Measurements from ENCODE around the gene TIMP3.

TIMP3 gene

GRCh38 chr22:32830957-32831356, 29.5 kb downstream of the TIMP3 start:
- DNase-seq, result no peak

DNA sequence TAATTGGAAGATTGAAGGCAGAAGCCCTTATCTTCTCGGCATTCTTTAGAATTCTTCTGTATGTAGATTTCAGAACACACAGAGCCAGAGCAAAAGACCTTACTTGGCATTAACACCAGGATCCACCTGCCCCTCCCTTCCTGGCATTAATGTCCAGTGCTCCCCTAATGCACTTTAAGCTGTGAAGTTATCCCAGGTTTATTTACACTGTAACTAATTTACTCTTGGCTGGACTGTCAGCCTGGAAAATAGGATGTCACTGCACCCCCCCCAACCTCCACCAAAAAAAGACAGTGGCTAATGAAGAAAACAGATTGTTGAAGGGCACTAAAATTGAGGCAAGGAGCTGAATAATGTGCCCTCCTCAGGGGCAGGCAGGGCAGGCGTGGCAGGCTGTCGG, 30.1 kb downstream of the TIMP3 start:
- no peak for DNase-seq

DNA sequence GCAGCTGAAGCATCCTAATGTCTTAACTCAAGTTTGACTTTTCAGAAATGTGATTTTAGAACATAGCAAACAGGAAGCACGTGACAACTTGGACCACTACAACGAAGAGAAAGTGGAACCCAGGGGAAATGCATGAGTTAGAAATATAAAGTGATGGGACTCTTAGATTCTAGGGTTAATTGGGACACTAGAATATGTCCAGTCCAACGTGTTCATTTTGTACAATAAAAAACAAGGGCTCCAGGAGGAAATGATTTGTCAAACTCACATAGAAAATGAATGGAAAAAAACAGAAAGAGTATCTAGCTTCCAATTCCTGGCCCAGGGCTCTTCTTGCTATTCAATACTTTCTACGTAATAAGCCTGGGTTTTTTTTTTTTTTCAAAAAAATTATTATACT, 30.7 kb downstream of the TIMP3 start:
- DNase-seq, result no peak

GRCh38 chr22:32836280-32837123, 35.0 kb downstream of the TIMP3 start:
- DNase-seq, result no peak

DNA sequence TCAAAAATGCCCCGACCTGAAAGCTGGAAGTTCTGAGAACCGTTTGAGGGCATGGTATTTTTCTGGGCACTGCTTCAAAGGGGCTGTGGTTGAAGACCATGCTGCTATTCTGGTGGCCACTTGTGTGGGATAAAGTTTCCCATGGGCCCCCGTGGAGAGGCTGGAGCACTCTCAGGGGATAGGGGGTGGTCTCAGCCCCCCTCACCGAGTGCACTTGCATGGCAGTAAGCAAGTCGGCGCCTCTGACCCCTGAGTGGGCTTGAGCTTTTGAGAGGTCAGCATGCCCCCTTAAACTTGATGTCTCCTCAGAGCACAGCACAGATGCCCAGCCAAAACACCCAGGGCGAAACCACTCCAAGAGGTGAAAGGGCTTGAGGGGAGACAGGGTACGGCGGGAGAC, 35.6 kb downstream of the TIMP3 start:
- DNase-seq, result no peak

- no peak for DNase-seq
Observed at GRCh38 chr22:32837803-32838202, 36.3 kb downstream of the TIMP3 start.

DNA sequence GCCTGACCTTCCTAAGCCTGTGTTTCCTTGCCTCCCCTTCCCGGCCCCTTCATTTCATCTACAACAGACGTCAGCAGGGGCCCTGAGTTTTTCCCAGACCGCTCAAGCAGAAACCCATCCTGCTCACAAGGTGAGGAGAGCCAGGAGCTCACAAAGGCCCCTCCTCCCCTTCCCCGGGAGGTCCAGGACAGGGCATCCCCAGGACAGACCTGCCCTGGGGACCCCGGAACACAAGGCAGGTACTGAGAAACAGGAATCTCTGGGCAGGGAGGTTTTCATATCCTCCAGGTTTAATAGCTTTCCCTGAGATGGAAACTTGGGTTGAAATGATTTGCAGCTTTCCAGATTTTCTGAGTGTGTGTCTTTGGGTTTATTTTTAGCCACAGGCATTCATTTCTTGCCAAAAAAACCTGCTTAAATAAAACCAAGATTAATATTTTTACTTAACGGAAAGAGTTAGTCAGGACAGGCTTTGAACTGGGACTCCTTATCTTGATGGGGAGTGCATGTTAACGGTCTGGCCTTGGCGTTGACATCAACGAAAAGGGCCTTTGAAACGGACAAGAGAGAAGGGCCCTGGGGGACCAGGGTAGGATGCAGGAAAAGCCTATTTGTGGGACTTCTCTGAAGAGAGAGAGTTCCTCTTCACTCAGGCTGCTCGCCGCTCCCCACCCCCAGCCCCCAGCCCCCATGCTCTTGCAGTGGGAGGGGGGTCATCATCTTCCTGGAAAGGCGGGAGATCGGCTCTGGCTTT, 38.5 kb downstream of the TIMP3 start:
- DNase-seq, result no peak

- no peak for DNase-seq
Observed at GRCh38 chr22:32841175-32841574, 39.7 kb downstream of the TIMP3 start.

GRCh38 chr22:32842486-32842885, 41.0 kb downstream of the TIMP3 start:
- DNase-seq, result no peak

DNA sequence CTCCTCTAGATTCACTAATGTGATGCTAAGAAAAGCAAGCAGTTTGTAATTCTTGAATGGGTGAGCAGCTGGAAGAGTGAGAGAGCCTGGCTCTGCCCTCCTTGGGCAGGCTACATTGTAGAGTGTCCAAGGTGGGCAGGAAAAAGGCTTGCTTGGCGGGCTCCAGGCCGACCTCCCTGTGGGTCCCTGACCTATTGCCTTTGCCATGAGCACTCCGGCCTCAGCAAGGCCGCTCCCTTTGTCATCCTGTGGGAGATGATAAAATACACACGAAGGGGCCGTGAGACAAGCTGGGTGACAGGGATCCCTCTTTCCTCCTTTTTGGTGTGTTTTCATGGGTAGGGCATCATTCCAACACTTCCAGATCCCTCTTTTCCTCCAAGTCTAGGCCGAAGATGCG, 41.8 kb downstream of the TIMP3 start:
- no peak for DNase-seq

DNA sequence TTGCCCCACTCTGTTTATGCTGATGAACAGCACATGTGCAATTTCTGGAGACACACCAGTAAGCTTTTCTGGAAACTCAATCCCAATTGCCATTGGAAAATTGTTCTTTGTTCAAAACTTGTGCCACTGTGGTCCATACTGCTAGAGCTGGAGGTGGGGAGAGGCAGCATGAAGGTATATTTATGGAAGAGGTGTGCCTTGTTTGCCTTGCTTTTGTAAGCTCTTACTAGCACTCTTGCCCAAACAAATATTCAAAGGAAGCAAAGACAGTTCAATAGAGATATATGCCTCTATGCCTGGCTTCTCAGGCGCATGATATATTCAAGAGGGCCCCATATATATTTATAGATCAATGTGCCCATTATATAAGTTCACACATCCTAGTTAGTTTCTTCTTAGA, 42.7 kb downstream of the TIMP3 start:
- DNase-seq, result no peak

- no peak for DNase-seq
Observed at GRCh38 chr22:32846780-32847491, 45.4 kb downstream of the TIMP3 start.

GRCh38 chr22:32848226-32848625, 46.7 kb downstream of the TIMP3 start:
- DNase-seq, result no peak

DNA sequence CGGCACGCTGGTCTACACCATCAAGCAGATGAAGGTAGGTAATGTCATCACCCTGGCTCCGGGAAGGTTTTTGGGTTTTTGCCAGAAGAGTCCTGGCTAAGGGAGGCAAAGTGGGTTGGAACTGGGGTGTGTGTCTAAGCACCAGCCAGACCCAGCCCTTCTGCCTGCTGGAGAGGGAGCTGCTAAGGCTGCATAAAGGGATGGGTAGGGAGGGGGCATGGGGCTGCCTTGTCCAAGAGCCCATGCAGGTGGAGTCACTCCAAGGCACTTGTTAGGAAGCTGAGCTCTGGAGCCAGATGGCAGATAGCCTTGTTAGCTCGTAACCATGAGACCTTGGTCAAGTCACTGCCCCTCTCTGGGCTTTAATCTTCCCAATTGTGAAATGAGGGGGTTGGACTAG, 48.0 kb downstream of the TIMP3 start:
- DNase-seq, result no peak

GRCh38 chr22:32850157-32850556, 48.7 kb downstream of the TIMP3 start:
- DNase-seq, result no peak

DNA sequence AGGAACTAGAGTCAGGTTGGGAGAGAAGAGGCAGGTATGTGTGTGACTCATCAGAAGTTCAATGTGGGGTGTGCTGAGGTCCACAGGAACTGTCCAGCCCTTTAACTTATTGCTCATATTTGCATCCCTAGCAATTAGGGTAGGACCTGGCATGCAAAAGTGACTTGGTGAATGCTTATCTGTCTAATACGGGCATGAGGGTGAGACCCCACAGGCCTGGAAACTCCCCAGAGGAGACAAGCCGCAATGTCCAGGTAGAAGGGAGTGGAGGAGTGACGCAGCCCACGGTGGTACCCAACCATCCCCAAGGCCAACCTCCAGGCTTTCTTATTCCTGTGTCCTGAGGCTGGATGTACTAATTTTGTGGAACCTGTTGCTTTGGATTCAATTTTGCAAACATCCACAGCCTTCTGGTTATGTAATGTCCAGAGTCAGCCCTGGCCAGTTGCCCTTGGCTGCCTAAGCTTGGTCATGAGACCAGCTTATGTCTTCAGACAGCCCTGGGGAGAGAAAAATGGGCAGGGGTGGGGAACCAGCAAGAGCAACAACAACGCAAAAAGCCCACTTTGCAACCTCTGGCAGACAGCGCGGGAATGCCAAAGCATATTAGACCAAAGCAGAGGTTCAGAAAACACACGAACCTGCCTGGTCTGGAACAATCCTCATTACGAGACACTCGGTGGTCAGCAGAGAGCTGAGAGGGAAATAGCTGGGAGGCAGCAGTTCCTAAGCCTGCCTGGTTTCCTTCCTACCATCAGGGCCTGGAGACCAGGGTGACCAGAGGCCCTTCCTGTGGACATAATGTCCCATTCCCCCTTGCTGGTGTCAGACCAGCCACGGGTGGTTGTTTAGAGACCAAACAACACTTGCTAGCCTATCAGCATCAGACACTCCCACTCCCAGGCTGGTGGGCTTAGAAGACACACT, 49.3 kb downstream of the TIMP3 start:
- peak; percentile 75 for DNase-seq

GRCh38 chr22:32852395-32853251, 51.1 kb downstream of the TIMP3 start:
- DNase-seq, result no peak

GRCh38 chr22:32853662-32854061, 52.2 kb downstream of the TIMP3 start:
- DNase-seq, result no peak

DNA sequence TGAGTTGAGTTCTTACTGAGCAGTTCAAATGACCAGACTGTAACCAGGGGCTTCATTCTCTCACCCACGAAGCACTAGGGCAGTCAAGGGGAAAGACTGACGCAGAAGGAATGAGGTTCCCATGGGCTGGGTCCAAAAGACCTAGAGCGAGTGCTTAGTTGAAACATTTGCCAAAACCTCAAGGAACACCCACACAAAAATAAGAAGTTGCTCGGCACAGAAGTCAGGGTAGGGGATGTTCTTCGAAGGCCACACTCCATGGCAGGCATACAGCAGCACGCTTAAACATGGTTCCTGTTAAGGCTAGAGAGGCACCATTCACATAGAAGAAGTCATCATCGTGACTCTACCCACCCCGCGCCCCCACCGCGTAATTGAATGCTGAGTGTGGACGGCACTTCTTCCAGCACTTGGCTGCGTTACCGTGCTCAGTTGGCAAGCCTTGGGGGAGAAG, 52.9 kb downstream of the TIMP3 start:
- peak; percentile 58 for DNase-seq

- no peak for DNase-seq
Observed at GRCh38 chr22:32855045-32855756, 53.7 kb downstream of the TIMP3 start.
